Bronchus fibroblast of lung (primary cell): ENCODE measurements around the gene CNEP1R1. TPM values are rescaled to one million over a fixed set of nuclear protein-coding genes. Genes with fewer than 3 reads are reported as not detected.

Experiments
- total RNA-seq: library from RNA; depleted of rRNA; stranded (reverse); fragments of >200 nt; gene quantifications from 2 replicates; pipeline ENCODE4 v1.2.3, GENCODE V29; 2015

The CNEP1R1 gene, protein sequence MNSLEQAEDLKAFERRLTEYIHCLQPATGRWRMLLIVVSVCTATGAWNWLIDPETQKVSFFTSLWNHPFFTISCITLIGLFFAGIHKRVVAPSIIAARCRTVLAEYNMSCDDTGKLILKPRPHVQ
- 16.9 and 18.7 TPM in 2 replicates for total RNA-seq

DNA sequence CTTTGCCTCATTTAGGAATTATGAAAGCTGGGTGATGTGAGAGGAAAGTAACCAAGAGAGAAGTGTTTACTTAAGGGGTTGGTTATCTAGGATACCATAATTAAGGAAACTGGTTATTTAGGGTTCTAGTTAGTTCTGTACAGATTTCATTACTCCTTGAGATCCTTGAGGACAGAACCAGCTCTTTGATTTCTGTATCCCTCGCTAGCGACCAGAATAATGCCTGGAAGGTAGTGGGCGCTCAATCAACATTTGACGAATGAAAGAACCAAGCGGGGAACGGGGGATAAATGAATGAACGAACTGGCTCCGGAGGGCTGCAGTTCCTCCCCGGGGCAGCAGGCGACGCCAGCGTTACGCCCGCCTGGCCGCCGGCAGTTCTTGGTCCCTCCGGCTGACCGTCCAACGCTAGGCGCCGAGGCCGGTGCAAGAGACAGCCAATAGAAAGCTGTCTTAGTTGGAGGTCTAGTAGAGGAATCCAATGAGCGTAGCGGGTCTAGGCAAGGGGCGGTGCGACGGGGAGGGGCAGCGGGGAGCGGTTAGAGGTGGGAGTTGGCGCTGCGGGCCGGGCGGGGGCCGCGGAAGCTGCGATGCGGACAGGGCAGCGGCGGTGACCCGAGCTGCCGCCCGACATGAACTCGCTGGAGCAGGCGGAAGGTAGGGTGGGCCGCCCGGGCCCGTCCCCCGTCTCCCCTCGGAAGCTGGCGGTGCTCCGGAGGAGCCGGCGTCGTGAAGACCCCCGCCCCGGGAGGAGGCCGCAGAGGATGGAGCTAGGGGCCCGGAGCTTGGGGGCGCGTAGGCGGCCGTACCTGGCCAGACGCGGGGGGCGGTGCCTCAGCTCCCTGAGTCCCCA, at the start of gene CNEP1R1:
Gene CNEP1R1 (plus strand): TSS at position 542 of the 853 bp plus-strand sequence. CDS start 91 bp downstream, at position 633.

DNA sequence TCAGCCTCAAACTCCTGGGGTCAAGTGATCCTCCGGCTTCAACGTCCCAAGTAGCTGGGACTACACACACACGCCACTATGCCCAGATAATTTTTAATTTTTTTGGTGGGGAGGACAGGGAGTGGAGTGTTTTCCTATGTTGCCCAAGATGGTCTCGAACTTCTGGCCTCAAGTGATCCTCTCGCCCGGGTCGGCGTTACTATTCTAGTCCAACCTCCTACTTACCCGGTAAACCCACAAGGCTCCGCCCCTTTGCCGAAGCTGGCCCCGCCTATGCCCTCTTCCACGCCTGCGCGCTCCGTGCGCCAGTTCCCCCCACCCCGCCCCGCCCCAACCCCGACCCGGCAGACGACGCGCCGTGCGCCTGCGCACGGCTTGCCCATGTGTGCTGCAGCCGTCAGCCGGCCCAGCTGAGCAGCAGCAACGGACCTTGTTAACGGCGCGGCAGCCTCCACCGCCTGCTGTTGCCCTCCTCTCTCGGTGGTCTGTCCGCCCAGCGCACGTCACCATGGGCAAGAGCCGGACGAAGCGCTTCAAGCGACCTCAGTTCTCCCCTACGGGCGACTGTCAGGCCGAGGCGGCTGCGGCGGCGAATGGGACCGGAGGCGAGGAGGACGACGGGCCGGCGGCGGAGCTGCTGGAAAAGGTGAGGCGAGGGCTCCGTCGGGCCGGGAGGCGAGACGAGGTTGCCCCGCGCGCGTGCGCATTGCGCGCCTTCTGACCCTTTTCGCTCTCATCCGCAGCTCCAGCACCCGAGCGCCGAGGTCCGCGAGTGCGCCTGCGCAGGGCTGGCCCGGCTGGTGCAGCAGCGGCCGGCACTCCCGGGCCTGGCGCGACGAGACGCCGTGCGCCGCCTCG, 40.8 kb downstream of the CNEP1R1 start, which contains the start of gene HEATR3:
Gene HEATR3 (plus strand): TSS at position 347 of the 858 bp plus-strand sequence. CDS start 162 bp downstream, at position 509.

Other genes with a start within 250 kb of the CNEP1R1 start
- gene ZNF423, start 169.1 kb upstream of the CNEP1R1 start, total RNA-seq, result 0.34 and 0.45 TPM in 2 replicates
- gene HEATR3, start 40.7 kb downstream of the CNEP1R1 start, total RNA-seq, result 13.2 and 17.1 TPM in 2 replicates
- 3.3 and 5.0 TPM in 2 replicates for gene TENT4B, start 128.1 kb downstream of the CNEP1R1 start, total RNA-seq
- 18.3 and 23.5 TPM in 2 replicates for gene ADCY7, start 241.3 kb downstream of the CNEP1R1 start, total RNA-seq